Kidney (tissue), 14 donors: Measurements from ENCODE around the gene RNF152. TPM values are rescaled to one million over a fixed set of nuclear protein-coding genes. Genes with fewer than 3 reads are reported as not detected.

ENCODE experiments used
- DNase-seq, 5 donors: peaks; one replicate each; pipeline ENCODE4 v3.0.0-alpha.2; 2013 to 2020
- FAIRE-seq: peaks from 2 replicates; lab custom pipeline; 2012; peaks lifted over from hg19 to GRCh38; lab: Jason Lieb, UNC
- H3K27ac ChIP-seq, 2 donors: one replicate each; pipeline ENCODE4 v1.7.0; 2013; ENCODE audit warnings: low read depth in 2 of 2, low read length in 2 of 2, inconsistent platforms in 1 of 2
- H3K27me3 ChIP-seq: one replicate; pipeline ENCODE4 v1.7.1; 2013; ENCODE audit warnings: low read length, inconsistent platforms; ENCODE audit not compliant: control insufficient read depth, insufficient read depth
- H3K36me3 ChIP-seq, 3 donors: one replicate each; pipeline versions ENCODE4 v1.7.0 to v1.7.1; 2013; ENCODE audit warnings: low read length in 3 of 3, control low read depth in 1 of 3, inconsistent platforms in 1 of 3; ENCODE audit not compliant: insufficient read depth in 3 of 3, control insufficient read depth in 2 of 3
- H3K4me1 ChIP-seq, 3 donors: one replicate each; pipeline versions ENCODE4 v1.7.0 to v1.7.1; 2013; ENCODE audit warnings: low read length in 3 of 3, inconsistent platforms in 1 of 3, low read depth in 1 of 3; ENCODE audit not compliant: control insufficient read depth in 2 of 3, insufficient read depth in 2 of 3
- H3K4me3 ChIP-seq, 3 donors: one replicate each; pipeline versions ENCODE4 v1.7.0 to v1.8.1; 2013; ENCODE audit warnings: low read length in 3 of 3, control low read depth in 1 of 3, inconsistent platforms in 1 of 3
- H3K9ac ChIP-seq, 3 donors: one replicate each; pipeline versions ENCODE4 v1.7.0 to v1.7.1; 2013; ENCODE audit warnings: low read length in 3 of 3, control low read depth in 1 of 3, inconsistent platforms in 1 of 3
- H3K9me3 ChIP-seq, 3 donors: one replicate each; pipeline versions ENCODE4 v1.7.0 to v1.7.1; 2013; ENCODE audit warnings: low read length in 3 of 3, control low read depth in 1 of 3, inconsistent platforms in 1 of 3; ENCODE audit not compliant: control insufficient read depth in 2 of 3, insufficient read depth in 1 of 3
- CTCF ChIP-seq: IDR thresholded peaks from 3 replicates; pipeline ENCODE4 v1.5.1; 2012; ENCODE audit warnings: mild to moderate bottlenecking, moderate library complexity, borderline replicate concordance; ENCODE audit not compliant: insufficient read depth; ENCODE audit errors: extremely low read depth
- intact Hi-C: fragments of 100-400 bp; cut with DNase I; formaldehyde crosslinking; loops from one replicate; pipeline ENCODE4 v1.11.1; 2022
- polyA plus RNA-seq: library from polyadenylated mRNA; stranded (reverse); fragments of 350-450 nt; fragmentation: Illumina TruSeq; extraction: RNeasy Lipid Tissue Mini Kit (QIAGEN cat#74804); gene quantifications from one replicate; pipeline ENCODE4 v1.2.3, GENCODE V29; 2014; ENCODE audit warnings: low read depth, low replicate concordance; ENCODE audit not compliant: insufficient read depth
- total RNA-seq: library from RNA; stranded (reverse); fragmentation: NEBNext Ultra II Directional; extraction: Animal tissue kit (Norgen Biotek cat#: 25700); gene quantifications from one replicate; pipeline ENCODE4 v1.2.1, GENCODE V29; 2021
- donor health status: control.
- donor health status: control.
- donor health status: control.
- donor health status: control.
- donor health status: control.
- donor health status: DM: yes; HTN: yes; CAD: no.
- donor health status: Normal renal cell carcinoma (clear cell type).

The RNF152 gene
- total and polyA plus RNA-seq, 2 donors from 2014 or later = 37.6 to 45.0 TPM

GRCh38 chr18:61764381-61764780 lies 128.4 kb downstream of the RNF152 start:
- intact Hi-C loops = no loop called here

GRCh38 chr18:61761875-61762274 lies 130.9 kb downstream of the RNF152 start:
- H3K9ac ChIP-seq = no peak overlapping the region
- no peaks in the 10 kb centered on the region for H3K36me3 ChIP-seq
- H3K27me3 ChIP-seq = no peaks in the 10 kb centered on the region
- TF ChIP-seq CTCF = no peak
- intact Hi-C loops = no loop called here
- DNase-seq (no peak), FAIRE-seq (no peak)
- peaks cover 0 to under 1% (median 0%) of the 10 kb centered on the region in 3 donors for H3K4me1 ChIP-seq
- no peak overlapping the region for H3K27ac ChIP-seq
- no peaks in the 10 kb centered on the region for H3K9me3 ChIP-seq
- H3K4me3 ChIP-seq = no peak overlapping the region

More at GRCh38 chr18:61764381-61764780, 128.4 kb downstream of the RNF152 start:
- DNase-seq (no peak), FAIRE-seq (no peak)
- H3K9ac ChIP-seq = no peak overlapping the region
- no peaks in the 10 kb centered on the region for H3K36me3 ChIP-seq
- TF ChIP-seq CTCF = no peak
- no peaks in the 10 kb centered on the region for H3K9me3 ChIP-seq
- H3K27ac ChIP-seq = no peak overlapping the region
- H3K4me3 ChIP-seq = no peak overlapping the region
- H3K4me1 ChIP-seq = peaks cover 0 to 3% (median 0%) of the 10 kb centered on the region in 3 donors
- H3K27me3 ChIP-seq = no peaks in the 10 kb centered on the region
